ENCODE measurements around the gene RABIF.

DNA sequence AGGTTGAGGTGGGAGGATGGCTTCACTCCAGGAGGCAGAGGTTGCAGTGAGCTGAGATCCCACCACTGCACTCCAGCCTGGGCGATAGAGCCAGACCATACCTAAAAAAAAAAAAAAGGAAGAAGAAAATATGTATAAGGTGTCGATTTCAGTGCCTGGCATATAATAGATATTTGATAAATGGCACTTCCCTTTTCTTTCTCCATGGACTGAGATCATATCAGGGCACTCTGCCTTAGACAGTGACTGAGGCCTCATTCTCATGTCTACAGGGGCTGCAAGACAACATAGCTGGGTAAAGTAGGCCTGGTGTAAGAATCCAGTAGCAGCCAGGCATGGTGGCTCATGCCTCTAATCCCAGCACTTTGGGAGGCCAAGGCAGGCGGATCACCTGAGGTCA is 57.0 kb downstream of the RABIF start:
- TF ChIP-seq, protein P1, sequence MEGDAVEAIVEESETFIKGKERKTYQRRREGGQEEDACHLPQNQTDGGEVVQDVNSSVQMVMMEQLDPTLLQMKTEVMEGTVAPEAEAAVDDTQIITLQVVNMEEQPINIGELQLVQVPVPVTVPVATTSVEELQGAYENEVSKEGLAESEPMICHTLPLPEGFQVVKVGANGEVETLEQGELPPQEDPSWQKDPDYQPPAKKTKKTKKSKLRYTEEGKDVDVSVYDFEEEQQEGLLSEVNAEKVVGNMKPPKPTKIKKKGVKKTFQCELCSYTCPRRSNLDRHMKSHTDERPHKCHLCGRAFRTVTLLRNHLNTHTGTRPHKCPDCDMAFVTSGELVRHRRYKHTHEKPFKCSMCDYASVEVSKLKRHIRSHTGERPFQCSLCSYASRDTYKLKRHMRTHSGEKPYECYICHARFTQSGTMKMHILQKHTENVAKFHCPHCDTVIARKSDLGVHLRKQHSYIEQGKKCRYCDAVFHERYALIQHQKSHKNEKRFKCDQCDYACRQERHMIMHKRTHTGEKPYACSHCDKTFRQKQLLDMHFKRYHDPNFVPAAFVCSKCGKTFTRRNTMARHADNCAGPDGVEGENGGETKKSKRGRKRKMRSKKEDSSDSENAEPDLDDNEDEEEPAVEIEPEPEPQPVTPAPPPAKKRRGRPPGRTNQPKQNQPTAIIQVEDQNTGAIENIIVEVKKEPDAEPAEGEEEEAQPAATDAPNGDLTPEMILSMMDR (IDR thresholded peaks at IDR 0.05; ENCODE audit: insufficient read depth, low read length, poor library complexity, severe bottlenecking), result no peak
- no peak for TF ChIP-seq EZH2phosphoT487 (conservative IDR thresholded peaks at IDR 0.05; ENCODE audit: low read length)

Measured in SU-DHL-6 (cell line).